H9 (cell line): ENCODE data around the gene KAZN. TPM values are rescaled to one million over a fixed set of nuclear protein-coding genes. Genes with fewer than 3 reads are reported as not detected.

Source experiments
- DNase-seq: peaks from one replicate; pipeline ENCODE4 v3.0.0-alpha.2; 2017
- H2AFZ ChIP-seq: one replicate; pipeline ENCODE4 v1.6.1; 2013; ENCODE audit warnings: mild to moderate bottlenecking, low read length, control low read depth, moderate library complexity
- H2AK5ac ChIP-seq: 2 replicates; pipeline ENCODE4 v1.6.1; 2013; ENCODE audit warnings: low read length, control low read depth, mixed read lengths; ENCODE audit not compliant: insufficient read length
- H2BK120ac ChIP-seq: one replicate; pipeline ENCODE4 v1.6.1; 2013; ENCODE audit warnings: low read depth, mild to moderate bottlenecking, low read length, control low read depth, inconsistent platforms; ENCODE audit not compliant: poor library complexity, severe bottlenecking
- H2BK12ac ChIP-seq: 2 replicates; pipeline ENCODE4 v1.6.1; 2013; ENCODE audit warnings: low read length, control low read depth, mixed read lengths, low read depth; ENCODE audit not compliant: insufficient read length
- H2BK15ac ChIP-seq: 2 replicates; pipeline ENCODE4 v1.6.1; 2013; ENCODE audit warnings: low read depth, low read length, control low read depth
- H2BK20ac ChIP-seq: one replicate; pipeline ENCODE4 v1.6.1; 2013; ENCODE audit warnings: low read depth, mild to moderate bottlenecking, low read length, control low read depth, inconsistent platforms; ENCODE audit not compliant: poor library complexity, severe bottlenecking
- H2BK5ac ChIP-seq: 2 replicates; pipeline ENCODE4 v1.6.1; 2013; ENCODE audit warnings: low read length, control low read depth, mixed read lengths; ENCODE audit not compliant: insufficient read length
- H3K14ac ChIP-seq: 2 replicates; pipeline ENCODE4 v1.6.1; 2013; ENCODE audit warnings: low read length, control low read depth; ENCODE audit not compliant: insufficient read depth
- H3K18ac ChIP-seq: 2 replicates; pipeline ENCODE4 v1.6.1; 2013; ENCODE audit warnings: low read depth, mild to moderate bottlenecking, mixed read lengths, low read length, control low read depth; ENCODE audit not compliant: insufficient read length
- H3K23ac ChIP-seq: 2 replicates; pipeline ENCODE4 v1.6.1; 2013; ENCODE audit warnings: low read length, control low read depth, mixed read lengths, low read depth; ENCODE audit not compliant: insufficient read length
- H3K23me2 ChIP-seq: 2 replicates; pipeline ENCODE4 v1.6.1; 2013; ENCODE audit warnings: low read depth, mild to moderate bottlenecking, mixed read lengths, low read length, control low read depth; ENCODE audit not compliant: insufficient read length, poor library complexity, severe bottlenecking
- H3K27ac ChIP-seq: 2 replicates; pipeline ENCODE4 v1.5.1; 2013; ENCODE audit warnings: low read length, control low read depth, mixed read lengths, low read depth; ENCODE audit not compliant: insufficient read length
- H3K27me3 ChIP-seq: 2 replicates; pipeline ENCODE4 v1.6.1; 2013; ENCODE audit warnings: low read length, control low read depth, inconsistent platforms; ENCODE audit not compliant: insufficient read depth
- H3K4ac ChIP-seq: 2 replicates; pipeline ENCODE4 v1.6.1; 2013; ENCODE audit warnings: low read depth, mild to moderate bottlenecking, control low read depth, inconsistent platforms, low read length, moderate library complexity
- H3K4me1 ChIP-seq: 2 replicates; pipeline ENCODE4 v1.6.1; 2013; ENCODE audit warnings: low read length, control low read depth, inconsistent platforms; ENCODE audit not compliant: insufficient read depth
- H3K4me2 ChIP-seq: 2 replicates; pipeline ENCODE4 v1.6.1; 2013; ENCODE audit warnings: low read length, control low read depth, mixed read lengths; ENCODE audit not compliant: insufficient read length, insufficient read depth
- H3K56ac ChIP-seq: 2 replicates; pipeline ENCODE4 v1.6.1; 2013; ENCODE audit warnings: low read depth, mild to moderate bottlenecking, mixed read lengths, low read length, control low read depth; ENCODE audit not compliant: insufficient read length
- H3K79me1 ChIP-seq: 2 replicates; pipeline ENCODE4 v1.6.1; 2013; ENCODE audit warnings: low read depth, mild to moderate bottlenecking, moderate library complexity, low read length, control low read depth, inconsistent platforms; ENCODE audit not compliant: insufficient read depth, poor library complexity, severe bottlenecking
- H3K79me2 ChIP-seq: 2 replicates; pipeline ENCODE4 v1.6.1; 2013; ENCODE audit warnings: low read length, control low read depth, inconsistent platforms; ENCODE audit not compliant: insufficient read depth
- H3K9ac ChIP-seq: 2 replicates; pipeline ENCODE4 v1.6.1; 2013; ENCODE audit warnings: low read length, control low read depth, mixed read lengths; ENCODE audit not compliant: insufficient read length; ENCODE audit errors: extremely low read depth
- H3K9me3 ChIP-seq: one replicate; pipeline ENCODE4 v1.6.1; 2013; ENCODE audit warnings: low read depth, low read length, inconsistent platforms; ENCODE audit not compliant: control insufficient read depth
- H3T11ph ChIP-seq: one replicate; pipeline ENCODE4 v1.6.1; 2013; ENCODE audit warnings: mild to moderate bottlenecking, low read length, control low read depth, inconsistent platforms
- H4K20me1 ChIP-seq: one replicate; pipeline ENCODE4 v1.6.1; 2013; ENCODE audit not compliant: control insufficient read depth, insufficient read length, insufficient read depth
- H4K5ac ChIP-seq: 2 replicates; pipeline ENCODE4 v1.6.1; 2013; ENCODE audit warnings: low read depth, mild to moderate bottlenecking, mixed read lengths, low read length, control low read depth; ENCODE audit not compliant: insufficient read length
- H4K8ac ChIP-seq: replicated peaks from 2 replicates; pipeline ENCODE4 v1.6.1; 2013; ENCODE audit warnings: low read length, control low read depth, mixed read lengths, low read depth; ENCODE audit not compliant: insufficient read length
- H4K91ac ChIP-seq: 2 replicates; pipeline ENCODE4 v1.6.1; 2013; ENCODE audit warnings: low read depth, mild to moderate bottlenecking, moderate library complexity, mixed read lengths, low read length, control low read depth; ENCODE audit not compliant: insufficient read length
- H3K27ac Mint-ChIP-seq, 3 experiments: 2 replicates in 2 of 3; 3 replicates in 1 of 3; pipeline ENCODE4 v1.8.0; 2020 to 2021; ENCODE audit warnings: mixed read lengths in 3 of 3, mild to moderate bottlenecking in 1 of 3, moderate library complexity in 1 of 3
- H3K27me3 Mint-ChIP-seq: 2 replicates; pipeline ENCODE4 v1.8.0; 2021; ENCODE audit warnings: low read depth, mild to moderate bottlenecking, moderate library complexity, mixed read lengths
- H3K36me3 Mint-ChIP-seq, 3 experiments: 2 replicates in 2 of 3; 3 replicates in 1 of 3; pipeline ENCODE4 v1.8.0; 2020 to 2021; ENCODE audit warnings: low read depth in 3 of 3, mixed read lengths in 3 of 3; ENCODE audit not compliant: insufficient read depth in 1 of 3
- H3K4me1 Mint-ChIP-seq, 2 experiments: 2 replicates each; pipeline ENCODE4 v1.8.0; 2020; ENCODE audit warnings: mixed read lengths in 2 of 2
- H3K4me3 Mint-ChIP-seq, 2 experiments: 2 replicates in 1 of 2; 3 replicates in 1 of 2; pipeline ENCODE4 v1.8.0; 2020 to 2021; ENCODE audit warnings: mild to moderate bottlenecking in 2 of 2, mixed read lengths in 2 of 2, moderate library complexity in 1 of 2
- H3K9me3 Mint-ChIP-seq, 2 experiments: 2 replicates in 1 of 2; 3 replicates in 1 of 2; pipeline ENCODE4 v1.8.0; 2020; ENCODE audit warnings: mild to moderate bottlenecking in 2 of 2, mixed read lengths in 2 of 2, moderate library complexity in 1 of 2
- CTCF ChIP-seq: fragments of 200-600 bp; sonication (generic); conservative IDR thresholded peaks from 3 replicates; pipeline ENCODE4 v1.8.0; 2021; ENCODE audit warnings: antibody characterized with exemption, mild to moderate bottlenecking
- WGBS: extraction: QIAGEN DNeasy Blood & Tissue Kit; methylation state at CpG from one replicate; pipeline ENCODE4 v1.1.7; 2013; ENCODE audit warnings: missing lambda C conversion rate, low lambda C conversion rate, mixed read lengths; ENCODE audit not compliant: insufficient read length; ENCODE audit errors: extremely low coverage; 5-methylcytosine and 5-hydroxymethylcytosine counted together
- total RNA-seq: library from RNA; stranded (reverse); gene quantifications from 2 replicates; pipeline ENCODE4 v1.2.1, GENCODE V29; 2021

KAZN gene
- total RNA-seq, 1 experiment from 2014 or later, result 7.6 TPM

- no peak overlapping the region for H3K56ac ChIP-seq
- H3K79me2 ChIP-seq, result no peaks in the 10 kb centered on the region
- no peak overlapping the region for H2AK5ac ChIP-seq
- Mint-ChIP-seq H3K9me3 (peaks cover 7% of the 10 kb centered on the region in 2 experiments; a peak in 4 of 5 replicates), H3K27me3 (no peaks in the 10 kb centered on the region; the same call in 1 of the 2 replicates), H3K36me3 (peaks cover 4 to 12% (median 9%) of the 10 kb centered on the region in 3 experiments), H3K27ac (no peak overlapping the region), H3K4me1 (peaks cover 12 to 17% of the 10 kb centered on the region in 2 experiments), H3K4me3 (no peak overlapping the region)
- DNase-seq, result no peak
- H3K9ac ChIP-seq, result no peak overlapping the region
- H3K4ac ChIP-seq, result no peak overlapping the region
- no peak overlapping the region for H3K14ac ChIP-seq
- H2BK120ac ChIP-seq, result no peak overlapping the region
- no peak overlapping the region for H3K18ac ChIP-seq
- no peak overlapping the region for H4K5ac ChIP-seq
- H3K27me3 ChIP-seq, result no peaks in the 10 kb centered on the region
- no peaks in the 10 kb centered on the region for H4K20me1 ChIP-seq
- no peak for TF ChIP-seq CTCF
- no peak overlapping the region for H2AFZ ChIP-seq
- H3K79me1 ChIP-seq, result no peaks in the 10 kb centered on the region
- no peaks in the 10 kb centered on the region for H3K23me2 ChIP-seq
- H2BK12ac ChIP-seq, result no peak overlapping the region
- no peak overlapping the region for H4K8ac ChIP-seq
- no peak overlapping the region for H3K27ac ChIP-seq
- H2BK20ac ChIP-seq, result no peak overlapping the region
- H3K23ac ChIP-seq, result no peak overlapping the region
- whole genome bisulfite sequencing, result no CpG with 5 or more reads among the region's 8 CpGs
- no peaks in the 10 kb centered on the region for H3K4me1 ChIP-seq
- no peaks in the 10 kb centered on the region for H3K9me3 ChIP-seq
- no peak overlapping the region for H4K91ac ChIP-seq
- no peak overlapping the region for H2BK15ac ChIP-seq
- H2BK5ac ChIP-seq, result no peak overlapping the region
- H3T11ph ChIP-seq, result no peak overlapping the region
- no peak overlapping the region for H3K4me2 ChIP-seq
These were observed 415.3 kb downstream of the KAZN start for GRCh38 chr1:15013767-15014166.
